A673 (cell line): ENCODE results near the gene STT3B. TPM values are rescaled to one million over a fixed set of nuclear protein-coding genes. Genes with fewer than 3 reads are reported as not detected.

Experiments
- BruUV-seq: library from RNA; stranded (reverse); fragments of 400-500 nt; replicated peaks from 2 replicates; lab custom pipeline; 2021; lab: Mats Ljungman, UMichigan
- CTCF ChIA-PET: fragments of 300-600 bp; sonication (Branson Sonifier 250); formaldehyde crosslinking; loops from one replicate; lab custom pipeline; 2022; ENCODE audit warnings: antibody characterized with exemption; lab: Charles Lee
- POLR2A ChIA-PET: fragments of 300-600 bp; sonication (Branson Sonifier 250); formaldehyde crosslinking; loops from one replicate; lab custom pipeline; 2022; ENCODE audit warnings: antibody characterized with exemption; ENCODE audit not compliant: low non-redundant PET; lab: Charles Lee
- DNase-seq: peaks from one replicate; pipeline ENCODE4 v3.0.0-alpha.2; 2015; ENCODE audit warnings: low spot score
- H3K27ac ChIP-seq: fragments of 200-600 bp; sonication (generic); 2 replicates; pipeline ENCODE4 v1.5.1; 2016; ENCODE audit warnings: mixed run types, low read depth, mild to moderate bottlenecking, mixed read lengths, antibody characterized with exemption, low read length; ENCODE audit not compliant: poor library complexity, severe bottlenecking
- H3K27me3 ChIP-seq: fragments of 200-600 bp; sonication (generic); replicated peaks from 2 replicates; pipeline ENCODE4 v1.6.1; 2017; ENCODE audit warnings: mixed run types, low read depth, mild to moderate bottlenecking, mixed read lengths, antibody characterized with exemption, low read length; ENCODE audit not compliant: insufficient read depth, poor library complexity
- H3K36me3 ChIP-seq: fragments of 200-600 bp; sonication (generic); 2 replicates; pipeline ENCODE4 v1.6.1; 2016; ENCODE audit warnings: mixed run types, mild to moderate bottlenecking, mixed read lengths, antibody characterized with exemption, low read length; ENCODE audit not compliant: insufficient read depth, poor library complexity, severe bottlenecking
- H3K4me1 ChIP-seq: fragments of 200-600 bp; sonication (generic); 2 replicates; pipeline ENCODE4 v1.6.1; 2017; ENCODE audit warnings: mixed run types, mild to moderate bottlenecking, mixed read lengths, antibody characterized with exemption, low read length; ENCODE audit not compliant: insufficient read depth, poor library complexity, severe bottlenecking
- H3K4me3 ChIP-seq: fragments of 200-600 bp; sonication (generic); 2 replicates; pipeline ENCODE4 v1.5.1; 2016; ENCODE audit warnings: low read depth, mixed run types, mild to moderate bottlenecking, mixed read lengths, low read length; ENCODE audit not compliant: poor library complexity, severe bottlenecking
- H3K9me3 ChIP-seq: fragments of 200-600 bp; sonication (generic); 2 replicates; pipeline ENCODE4 v1.6.1; 2016; ENCODE audit warnings: mixed run types, low read depth, mild to moderate bottlenecking, mixed read lengths, antibody characterized with exemption, low read length; ENCODE audit not compliant: poor library complexity, severe bottlenecking
- CTCF ChIP-seq: fragments of 300-800, 200-600 bp; sonication (generic); conservative IDR thresholded peaks from 2 replicates; pipeline ENCODE4 v1.5.1; 2017; ENCODE audit warnings: low read depth, mild to moderate bottlenecking, antibody characterized with exemption, low read length, moderate library complexity, mixed read lengths
- EZH2 ChIP-seq: fragments of 200-600 bp; sonication (generic); IDR thresholded peaks from 2 replicates; pipeline ENCODE4 v1.6.1; 2017; ENCODE audit warnings: borderline replicate concordance, low read depth, mild to moderate bottlenecking, mixed read lengths, antibody characterized with exemption, low read length; ENCODE audit not compliant: poor library complexity, severe bottlenecking
- intact Hi-C: fragments of 100-400 bp; cut with micrococcal nuclease; formaldehyde crosslinking; loops from one replicate; pipeline ENCODE4 v1.10.0; 2022; ENCODE audit not compliant: unreplicated experiment
- total RNA-seq: library from RNA; stranded (reverse); gene quantifications from 2 replicates; pipeline ENCODE4 v1.2.3, GENCODE V29; 2021

The STT3B gene
- total RNA-seq, 1 experiment from 2014 or later: 137 TPM

DNA sequence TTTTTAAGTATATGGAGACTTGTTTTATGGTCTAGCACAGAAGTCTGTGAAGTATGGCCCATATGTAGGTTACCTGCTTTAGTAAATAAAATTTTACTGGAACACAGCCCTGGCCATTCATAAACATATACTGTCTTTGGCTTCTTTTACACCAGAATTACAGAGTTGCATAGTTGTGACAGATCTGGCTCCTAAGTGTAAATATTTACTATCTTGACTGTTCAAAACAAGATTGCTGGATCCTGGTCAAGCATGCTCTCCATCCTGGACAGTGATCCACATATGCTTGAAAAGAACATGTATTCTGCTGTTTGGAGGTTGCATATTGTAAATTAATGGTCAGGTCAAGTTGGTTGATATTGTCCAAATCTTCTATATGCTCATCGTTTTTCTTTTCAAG lies 57.9 kb downstream of the STT3B start:
- no TSS peak for BruUV-seq
- POLR2A ChIA-PET: no interaction called here
- no peak overlapping the region for H3K4me3 ChIP-seq
- peaks cover 23% of the 10 kb centered on the region for H3K9me3 ChIP-seq
- TF ChIP-seq CTCF (no peak), EZH2 (no peak)
- H3K27me3 ChIP-seq: no peaks in the 10 kb centered on the region
- no peaks in the 10 kb centered on the region for H3K4me1 ChIP-seq
- CTCF ChIA-PET: no interaction called here
- intact Hi-C loops: no loop called here
- H3K27ac ChIP-seq: no peak overlapping the region
- DNase-seq: no peak
- peaks cover 25% of the 10 kb centered on the region for H3K36me3 ChIP-seq

- H3K27ac ChIP-seq: no peak overlapping the region
- no peak overlapping the region for H3K4me3 ChIP-seq
- no peaks in the 10 kb centered on the region for H3K4me1 ChIP-seq
- H3K36me3 ChIP-seq: peaks cover 25% of the 10 kb centered on the region
- no TSS peak for BruUV-seq
- peaks cover 19% of the 10 kb centered on the region for H3K9me3 ChIP-seq
- CTCF ChIA-PET: no interaction called here
- no peak for DNase-seq
- H3K27me3 ChIP-seq: no peaks in the 10 kb centered on the region
- intact Hi-C loops: no loop called here
- POLR2A ChIA-PET: no interaction called here
- TF ChIP-seq CTCF (no peak), EZH2 (no peak)
Observed at GRCh38 chr3:31592764-31593163, 60.0 kb downstream of the STT3B start.

GRCh38 chr3:31596176-31596575 lies 63.5 kb downstream of the STT3B start:
- Histone ChIP-seq H3K9me3 (no peaks in the 10 kb centered on the region), H3K27me3 (no peaks in the 10 kb centered on the region), H3K27ac (no peak overlapping the region), H3K36me3 (peaks cover 7% of the 10 kb centered on the region), H3K4me3 (no peak overlapping the region), H3K4me1 (no peaks in the 10 kb centered on the region)
- ChIA-PET POLR2A (no interaction called here), CTCF (no interaction called here)
- no peak for TF ChIP-seq EZH2
- no peak for TF ChIP-seq CTCF
- BruUV-seq: no TSS peak
- intact Hi-C loops: no loop called here
- no peak for DNase-seq
